ENCODE results near the gene SIL1. TPM values are rescaled to one million over a fixed set of nuclear protein-coding genes. Genes with fewer than 3 reads are reported as not detected.
A peak's percentile ranks its signal among the peaks of the same experiment; 100 is the strongest.

Gene SIL1
- total and polyA plus RNA-seq, 2 of the 8 experiments (the other 6 are each of a cell fraction or from before 2014, with no cell fraction given) = 8.3 to 12.8 TPM

DNA sequence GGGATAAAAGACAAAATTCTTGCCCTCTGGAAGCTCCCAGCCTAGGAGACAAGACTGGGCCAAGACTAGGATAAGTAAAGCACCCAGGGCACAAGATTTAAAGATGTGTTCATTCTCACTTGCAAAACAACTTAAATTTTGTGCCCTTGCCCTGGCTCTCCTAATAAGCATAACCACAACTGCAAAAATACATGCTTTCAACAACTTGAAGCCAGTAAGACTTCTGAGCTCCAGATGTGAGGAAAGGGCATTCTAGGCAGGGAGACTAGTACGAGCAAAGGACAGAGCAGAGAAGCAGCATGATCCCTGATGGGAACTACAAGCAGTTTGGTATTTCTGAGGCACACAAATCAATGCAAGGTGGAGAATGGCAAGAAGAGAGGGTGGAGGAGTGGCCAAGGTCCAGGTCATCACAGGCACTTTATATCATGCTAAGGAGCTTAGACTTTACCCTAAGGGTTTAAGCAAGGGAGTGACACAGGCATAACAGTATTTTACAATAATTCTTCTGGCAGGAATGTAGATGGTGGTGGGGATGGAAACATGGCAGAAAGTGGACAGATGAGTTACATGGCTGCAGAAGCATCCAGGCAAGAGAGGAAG is 30.1 kb upstream of the SIL1 start:
- no peak overlapping the region for H2BK120ac ChIP-seq (replicated peaks; ENCODE audit: low read depth, low read length)
- H2BK5ac ChIP-seq (ENCODE audit: low read depth, low read length) = no peak overlapping the region
- H4K91ac ChIP-seq (replicated peaks; ENCODE audit: insufficient read length, low read length) = no peak overlapping the region
- no peak for DNase-seq (ENCODE audit: low read depth in 1 of 2, low spot score in 2 of 2)
- H4K5ac ChIP-seq (ENCODE audit: insufficient read length, low read depth, low read length) = no peak overlapping the region
- ChIA-PET CTCF (ENCODE audit: partially characterized antibody) (interaction anchor here (1.1 kb wide), 1 partner anchor 18 kb away, joined by 3 read pairs; no protein-coding TSS in a partner anchor), POLR2A (ENCODE audit: partially characterized antibody) (no interaction called here)
- no peaks in the 10 kb centered on the region for H3K36me3 ChIP-seq (ENCODE audit: control insufficient read depth in 2 of 4, insufficient read depth in 4 of 4, low read length in 3 of 4)
- H3K79me1 ChIP-seq (ENCODE audit: low read depth, low read length) = no peaks in the 10 kb centered on the region
- H2AFZ ChIP-seq (ENCODE audit: low read length) = peak overlapping the region; percentile 43; the same call in 1 of the 2 replicates
- H3K4me1 ChIP-seq (replicated peaks in 1 of 4; ENCODE audit: control insufficient read depth in 3 of 4, insufficient read depth in 4 of 4, low read length in 3 of 4) = no peaks in the 10 kb centered on the region
- no peak overlapping the region for H2BK12ac ChIP-seq (ENCODE audit: low read depth, low read length)
- no peak overlapping the region for H3K56ac ChIP-seq (replicated peaks; ENCODE audit: insufficient read length, low read depth, low read length)
- H3K4me2 ChIP-seq (ENCODE audit: insufficient read depth in 1 of 2, low read depth in 2 of 2, low read length in 2 of 2) = no peak overlapping the region
- H3K23ac ChIP-seq (ENCODE audit: insufficient read length) = no peak overlapping the region
- no peak overlapping the region; the same call in 1 of the 2 replicates for H2BK20ac ChIP-seq (ENCODE audit: low read length)
- H3K79me2 ChIP-seq (ENCODE audit: control insufficient read depth in 1 of 2, insufficient read depth in 2 of 2, low read length in 2 of 2) = no peaks in the 10 kb centered on the region
- no peak overlapping the region for H3K18ac ChIP-seq (ENCODE audit: extremely low read depth, low read length)
- H3K27ac ChIP-seq (ENCODE audit: low read depth, low read length) = no peak overlapping the region
- no peak overlapping the region for H3K4me3 ChIP-seq (ENCODE audit: extremely low read depth in 1 of 4, insufficient read depth in 2 of 4, low read depth in 3 of 4, low read length in 4 of 4)
- H4K20me1 ChIP-seq (replicated peaks in 1 of 2; ENCODE audit: control insufficient read depth in 1 of 2, insufficient read depth in 2 of 2, low read length in 2 of 2) = no peaks in the 10 kb centered on the region
- no peak for FAIRE-seq
- peaks cover 0 to 5% of the 10 kb centered on the region in 2 experiments; a peak in 1 of 4 replicates for H3K9me3 ChIP-seq (ENCODE audit: insufficient read depth in 2 of 2, low read depth in 1 of 2, low read length in 1 of 2)
- no peak for TF ChIP-seq CHD2 (IDR thresholded peaks at IDR 0.05; ENCODE audit: low read length)
- no peak overlapping the region for H3K9ac ChIP-seq (replicated peaks in 1 of 4; ENCODE audit: extremely low read depth in 1 of 4, low read depth in 3 of 4, low read length in 3 of 4)
- H3K4ac ChIP-seq (replicated peaks; ENCODE audit: insufficient read length, low read depth, low read length) = no peak overlapping the region
- H2BK15ac ChIP-seq (ENCODE audit: low read length) = no peak overlapping the region
- no peak overlapping the region for H4K8ac ChIP-seq (ENCODE audit: extremely low read depth, insufficient read depth, low read length)
- no peak overlapping the region for H2AK5ac ChIP-seq (ENCODE audit: low read depth, low read length)
- H3K27me3 ChIP-seq (replicated peaks in 1 of 4; ENCODE audit: control insufficient read depth in 3 of 4, extremely low read depth in 1 of 4, insufficient read depth in 3 of 4, low read length in 3 of 4) = no peaks in the 10 kb centered on the region
- 82% methylated on average over 1 of the region's 1 CpG; no CpG with 5 or more reads in 1 of the 2 experiments for WGBS, 2 experiments (ENCODE audit: extremely low coverage in 1 of 2, insufficient coverage in 1 of 2, insufficient read length in 1 of 2, insufficient replicate concordance in 2 of 2, low coverage in 1 of 2, low lambda C conversion rate in 2 of 2, missing lambda C conversion rate in 1 of 2)
- H3K23me2 ChIP-seq (ENCODE audit: low read depth, low read length) = no peaks in the 10 kb centered on the region
- no peak overlapping the region for H3K14ac ChIP-seq (ENCODE audit: insufficient read length)
